NT2/D1 (cell line): ENCODE measurements around the gene GIGYF1.

Experiments
- SUZ12 ChIP-seq: IDR thresholded peaks from 2 replicates; pipeline ENCODE4 v1.6.1; 2011; ENCODE audit not compliant: insufficient read length, insufficient read depth; ENCODE audit errors: extremely low read depth
- YY1 ChIP-seq: IDR thresholded peaks from 2 replicates; pipeline ENCODE4 v1.6.1; 2011; ENCODE audit not compliant: insufficient read length, insufficient read depth
- ZNF274 ChIP-seq: IDR thresholded peaks from 2 replicates; pipeline ENCODE4 v1.6.1; 2011; ENCODE audit warnings: mild to moderate bottlenecking, low read depth, low read length

DNA sequence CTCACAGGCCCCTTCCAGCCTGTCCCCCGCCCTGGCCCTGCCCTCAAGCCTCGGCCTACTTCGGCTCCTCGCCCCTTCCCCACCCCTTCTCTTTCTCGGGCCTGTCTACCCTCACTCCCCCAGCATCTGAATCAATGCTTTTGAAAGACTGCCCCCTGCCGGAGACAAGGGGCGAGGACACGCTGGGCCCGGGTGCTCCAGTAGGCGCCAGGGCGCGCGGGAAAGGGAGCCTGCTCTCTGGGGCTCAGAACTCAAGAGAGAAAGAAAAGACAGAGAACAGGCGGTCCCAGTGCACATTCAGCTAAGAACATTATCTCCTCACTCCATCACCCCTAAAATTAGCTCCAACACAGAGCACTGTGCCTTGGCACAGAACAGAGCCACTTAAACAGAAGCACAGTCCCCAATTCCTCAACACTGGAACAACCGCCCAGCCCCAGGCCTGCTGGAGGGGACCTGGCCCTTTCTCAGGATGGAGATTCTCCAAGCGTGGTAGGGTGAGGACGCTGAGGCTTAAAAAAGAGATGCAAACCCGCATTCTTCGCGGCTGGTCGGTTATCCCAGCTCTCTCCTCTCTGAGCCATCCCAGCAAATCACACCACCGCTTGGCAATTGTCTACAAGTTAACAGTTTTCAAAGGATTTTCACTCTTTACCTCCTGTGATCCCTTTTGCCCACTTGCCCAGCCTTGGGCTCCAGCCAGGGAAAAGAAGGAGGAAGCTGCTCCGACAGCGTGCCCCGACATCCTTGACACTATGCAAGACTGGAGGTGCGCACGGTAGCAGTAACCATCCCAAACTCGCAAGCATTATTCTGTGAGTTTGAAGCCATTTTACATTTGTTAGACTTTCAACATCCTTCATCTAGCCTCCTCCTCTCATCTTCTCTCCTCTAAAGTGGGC is 2.1 kb downstream of the GIGYF1 start:
- TF ChIP-seq YY1 (no peak), ZNF274 (no peak), SUZ12 (no peak)
